Neuron (in vitro differentiated cells): ENCODE measurements around the gene RPS8.
"Not testable (repeated sequence)": the region's sequence is repeated elsewhere in the genome, so short reads cannot be mapped to it uniquely, and the experiment has no call there.

Experiments
- H2AFZ ChIP-seq: one replicate; pipeline ENCODE4 v1.6.1; 2013; ENCODE audit warnings: low read depth, mild to moderate bottlenecking, inconsistent platforms, low read length, moderate library complexity
- H3K27me3 ChIP-seq: one replicate; pipeline ENCODE4 v1.6.1; 2013; ENCODE audit warnings: low read length; ENCODE audit not compliant: insufficient read depth
- H3K36me3 ChIP-seq: one replicate; pipeline ENCODE4 v1.6.1; 2013; ENCODE audit warnings: low read length; ENCODE audit not compliant: insufficient read depth
- H3K4me1 ChIP-seq: one replicate; pipeline ENCODE4 v1.6.1; 2013; ENCODE audit warnings: low read length; ENCODE audit not compliant: insufficient read depth
- H3K4me3 ChIP-seq: 2 replicates; pipeline ENCODE4 v1.5.1; 2013; ENCODE audit warnings: mild to moderate bottlenecking, low read length, moderate library complexity
- H3K9me3 ChIP-seq: one replicate; pipeline ENCODE4 v1.6.1; 2013; ENCODE audit warnings: low read length

RPS8 gene

DNA sequence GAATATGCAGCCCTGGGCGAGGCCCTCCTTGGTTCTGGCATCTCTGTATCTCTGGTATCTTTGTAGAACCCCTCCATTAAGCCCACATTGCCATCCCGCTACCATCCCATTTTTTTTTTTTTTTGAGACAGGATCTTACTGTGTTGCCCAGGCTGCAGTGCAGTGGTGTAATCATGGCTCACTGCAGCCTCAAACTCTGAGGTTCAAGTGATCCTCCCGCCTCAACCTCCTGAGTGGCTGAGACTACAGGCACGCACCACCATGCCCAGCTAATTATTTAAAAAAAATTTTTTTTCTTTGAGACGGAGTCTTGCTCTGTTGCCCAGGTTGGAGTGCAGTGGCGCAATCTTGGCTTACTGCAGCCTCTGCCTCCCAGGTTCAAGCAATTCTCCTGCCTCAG lies 49.1 kb downstream of the RPS8 start:
- H3K27me3 ChIP-seq, H3K9me3 ChIP-seq, H2AFZ ChIP-seq: not testable (repeated sequence)

DNA sequence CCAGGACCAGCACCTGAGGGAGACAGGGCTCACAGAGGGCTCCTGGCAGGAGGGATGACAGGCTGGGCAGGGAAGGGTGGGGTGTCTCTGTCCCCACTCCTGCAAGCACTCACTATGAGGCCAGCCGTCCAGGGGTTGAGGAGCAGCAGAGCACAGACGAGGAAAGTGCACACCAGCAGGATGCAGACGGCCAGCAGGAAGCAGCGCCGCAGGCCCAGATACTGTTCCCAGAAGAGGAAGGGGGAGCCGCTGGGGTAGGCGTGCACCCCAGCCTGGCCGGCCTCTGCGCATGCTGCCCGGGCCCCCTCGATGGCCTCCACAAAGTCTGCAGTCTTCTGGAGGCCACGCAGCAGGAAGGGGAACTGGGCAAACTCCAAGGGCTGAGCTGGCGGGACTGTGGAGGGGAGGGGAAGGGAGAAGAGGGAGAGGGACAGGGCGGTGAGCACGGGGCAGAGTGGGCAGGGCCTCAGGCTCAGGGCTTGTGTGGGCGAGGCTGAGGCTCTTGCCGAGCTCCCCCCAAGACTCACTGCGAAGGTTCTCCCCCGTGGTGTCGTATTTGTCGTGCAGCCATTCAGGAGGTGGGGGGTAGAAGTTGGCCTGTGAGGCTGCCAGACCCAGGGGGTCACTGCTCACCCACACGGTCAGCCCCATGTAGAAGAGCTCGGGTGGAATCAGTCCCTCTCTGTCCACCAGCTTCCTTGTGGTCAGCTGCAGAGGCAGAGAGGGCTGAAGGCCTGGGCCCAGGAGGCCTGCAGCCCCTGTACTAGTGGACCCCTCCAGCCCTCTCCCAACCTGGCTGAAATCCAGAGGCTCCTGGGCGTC lies 51.2 kb downstream of the RPS8 start:
- H3K27me3 ChIP-seq = no peaks in the 10 kb centered on the region
- H3K4me3 ChIP-seq = no peak overlapping the region
- H3K4me1 ChIP-seq = no peaks in the 10 kb centered on the region
- no peak overlapping the region for H2AFZ ChIP-seq
- H3K9me3 ChIP-seq = peaks cover 2% of the 10 kb centered on the region
- peaks cover 17% of the 10 kb centered on the region for H3K36me3 ChIP-seq

More for the DNA sequence above, 49.1 kb downstream of the RPS8 start:
- peaks cover 17% of the 10 kb centered on the region for H3K36me3 ChIP-seq
- not testable (repeated sequence) for H3K4me1 ChIP-seq, H3K4me3 ChIP-seq

DNA sequence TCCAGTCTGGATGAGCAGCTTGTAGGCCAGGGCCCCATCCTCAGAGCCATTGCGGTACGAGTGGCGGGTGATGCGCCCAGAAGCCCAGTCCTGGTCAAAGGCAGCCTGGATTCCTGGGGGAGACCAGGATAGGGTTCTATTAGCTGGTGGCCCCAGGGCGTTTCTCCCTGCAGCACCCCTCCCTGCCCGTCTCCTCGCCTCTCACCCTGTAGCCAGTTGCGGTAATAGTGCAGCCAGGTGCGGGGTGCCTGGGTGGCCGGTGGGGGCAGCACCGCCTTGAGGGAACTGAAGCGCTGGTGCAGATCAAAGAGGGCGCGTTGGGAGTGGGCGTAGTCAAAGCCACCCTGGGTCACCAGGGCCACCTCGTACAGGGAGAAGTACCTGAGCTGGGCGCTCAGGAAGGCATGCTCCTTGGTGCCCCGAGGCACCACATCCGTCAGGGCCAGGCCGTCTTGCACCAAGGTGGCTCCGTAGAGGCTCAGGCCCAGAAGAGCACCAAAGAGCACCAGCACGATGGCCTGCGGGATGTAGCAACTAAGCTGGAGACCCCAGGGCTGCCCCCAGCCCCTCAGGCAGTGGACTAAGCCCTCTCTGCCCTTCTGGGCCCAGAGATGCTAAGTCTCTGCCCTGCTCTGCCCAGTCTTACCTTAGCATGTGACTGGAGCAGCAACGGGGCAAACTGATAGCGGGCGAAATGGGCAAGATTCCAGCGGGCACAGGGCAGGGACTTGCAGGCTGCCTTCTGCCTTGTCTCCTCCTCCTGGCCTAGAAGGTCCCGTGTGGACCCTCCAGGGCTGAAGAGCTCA lies 52.1 kb downstream of the RPS8 start:
- Histone ChIP-seq H2AFZ (no peak overlapping the region), H3K36me3 (peaks cover 17% of the 10 kb centered on the region), H3K9me3 (peaks cover 2% of the 10 kb centered on the region), H3K4me3 (no peak overlapping the region), H3K4me1 (no peaks in the 10 kb centered on the region), H3K27me3 (no peaks in the 10 kb centered on the region)

DNA sequence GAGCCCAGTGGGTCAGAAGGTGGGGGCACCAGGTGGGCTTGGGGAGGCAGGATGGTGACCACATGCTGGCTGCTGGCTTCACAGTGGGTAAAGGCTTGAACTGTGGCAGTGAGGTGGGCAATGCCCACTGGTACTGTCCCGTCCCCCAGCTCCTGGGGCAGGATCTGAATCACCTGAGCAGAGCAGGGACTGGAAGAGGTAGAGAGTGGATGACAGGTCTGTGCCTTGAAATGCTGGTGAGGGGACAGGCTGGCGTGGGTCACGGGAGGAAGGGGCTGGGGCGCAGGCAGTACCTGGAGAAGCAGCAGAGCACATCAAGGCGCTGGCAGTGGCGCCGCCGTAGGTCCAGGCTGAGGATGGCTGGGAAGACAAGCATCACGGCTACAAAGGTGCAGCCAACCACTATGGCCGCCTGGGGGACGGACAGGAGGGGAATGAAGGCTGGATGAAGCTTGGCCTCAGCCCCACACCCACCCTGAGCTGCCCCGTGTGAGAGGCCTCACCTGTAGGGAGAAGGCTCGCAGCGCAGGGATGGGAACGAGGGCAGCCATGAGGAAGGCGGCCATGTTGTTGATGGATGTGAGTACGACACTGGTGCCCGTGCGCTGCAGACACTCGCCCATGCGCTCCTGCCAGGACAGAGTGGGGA lies 52.8 kb downstream of the RPS8 start:
- peaks cover 2% of the 10 kb centered on the region for H3K9me3 ChIP-seq
- H3K36me3 ChIP-seq = peaks cover 17% of the 10 kb centered on the region
- H3K4me3 ChIP-seq = no peak overlapping the region
- H3K4me1 ChIP-seq = no peaks in the 10 kb centered on the region
- H3K27me3 ChIP-seq = no peaks in the 10 kb centered on the region
- no peak overlapping the region for H2AFZ ChIP-seq
